HG02588 (cell line): Measurements from ENCODE around the gene COX4I2.
"Not testable (repeated sequence)": the region's sequence is repeated elsewhere in the genome, so short reads cannot be mapped to it uniquely, and the experiment has no call there.

Experiments used
- ATAC-seq: cut with Tn5 transposase; IDR thresholded peaks from one replicate; pipeline ENCODE4 v1.9.1; 2021; ENCODE audit warnings: mild to moderate bottlenecking, moderate library complexity; ENCODE audit not compliant: unreplicated experiment

Gene COX4I2

GRCh38 chr20:31637660-31638059 is at the start of gene COX4I2:
COX4I2 (plus strand) TSS chr20:31637912; CDS start chr20:31639018, 1,106 bp downstream.
- ATAC-seq, result no peak

GRCh38 chr20:31590717-31591225 is 46.9 kb upstream of the COX4I2 start:
- ATAC-seq, result no peak

- ATAC-seq, result no peak
Observed at GRCh38 chr20:31593221-31594001, 44.3 kb upstream of the COX4I2 start.

- ATAC-seq, result no peak
Observed at GRCh38 chr20:31594002-31594557, 43.6 kb upstream of the COX4I2 start.

- ATAC-seq, result no peak
Observed at GRCh38 chr20:31594558-31595379, 42.9 kb upstream of the COX4I2 start.

GRCh38 chr20:31595380-31595653 is 42.4 kb upstream of the COX4I2 start:
- ATAC-seq, result no peak

- no peak for ATAC-seq
Observed at GRCh38 chr20:31595654-31596411, 41.9 kb upstream of the COX4I2 start.

GRCh38 chr20:31596412-31596715 is 41.3 kb upstream of the COX4I2 start:
- ATAC-seq, result not testable (repeated sequence)

GRCh38 chr20:31596831-31597480 is 40.8 kb upstream of the COX4I2 start:
- ATAC-seq, result no peak

GRCh38 chr20:31597481-31597855 is 40.2 kb upstream of the COX4I2 start:
- ATAC-seq, result no peak

GRCh38 chr20:31602431-31602778 is 35.3 kb upstream of the COX4I2 start:
- ATAC-seq, result no peak

- ATAC-seq, result peak; percentile 58
Observed at GRCh38 chr20:31602779-31603441, 34.8 kb upstream of the COX4I2 start.

- peak; percentile 43 for ATAC-seq
Observed at GRCh38 chr20:31603822-31604566, 33.7 kb upstream of the COX4I2 start.

- ATAC-seq, result no peak
Observed at GRCh38 chr20:31604567-31605030, 33.1 kb upstream of the COX4I2 start.

- peak; percentile 89 for ATAC-seq
Observed at GRCh38 chr20:31605031-31605901, 32.4 kb upstream of the COX4I2 start, which contains the start of gene ID1. ID1 (plus strand) TSS chr20:31605289; CDS start chr20:31605388, 99 bp downstream.

GRCh38 chr20:31605902-31606803 is 31.6 kb upstream of the COX4I2 start:
- ATAC-seq, result no peak
